ENCODE data around the gene NXF2B.
"Not testable (repeated sequence)": the region's sequence is repeated elsewhere in the genome, so short reads cannot be mapped to it uniquely, and the experiment has no call there.

The NXF2B gene, protein sequence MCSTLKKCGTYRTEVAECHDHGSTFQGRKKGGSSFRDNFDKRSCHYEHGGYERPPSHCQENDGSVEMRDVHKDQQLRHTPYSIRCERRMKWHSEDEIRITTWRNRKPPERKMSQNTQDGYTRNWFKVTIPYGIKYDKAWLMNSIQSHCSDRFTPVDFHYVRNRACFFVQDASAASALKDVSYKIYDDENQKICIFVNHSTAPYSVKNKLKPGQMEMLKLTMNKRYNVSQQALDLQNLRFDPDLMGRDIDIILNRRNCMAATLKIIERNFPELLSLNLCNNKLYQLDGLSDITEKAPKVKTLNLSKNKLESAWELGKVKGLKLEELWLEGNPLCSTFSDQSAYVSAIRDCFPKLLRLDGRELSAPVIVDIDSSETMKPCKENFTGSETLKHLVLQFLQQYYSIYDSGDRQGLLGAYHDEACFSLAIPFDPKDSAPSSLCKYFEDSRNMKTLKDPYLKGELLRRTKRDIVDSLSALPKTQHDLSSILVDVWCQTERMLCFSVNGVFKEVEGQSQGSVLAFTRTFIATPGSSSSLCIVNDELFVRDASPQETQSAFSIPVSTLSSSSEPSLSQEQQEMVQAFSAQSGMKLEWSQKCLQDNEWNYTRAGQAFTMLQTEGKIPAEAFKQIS

DNA sequence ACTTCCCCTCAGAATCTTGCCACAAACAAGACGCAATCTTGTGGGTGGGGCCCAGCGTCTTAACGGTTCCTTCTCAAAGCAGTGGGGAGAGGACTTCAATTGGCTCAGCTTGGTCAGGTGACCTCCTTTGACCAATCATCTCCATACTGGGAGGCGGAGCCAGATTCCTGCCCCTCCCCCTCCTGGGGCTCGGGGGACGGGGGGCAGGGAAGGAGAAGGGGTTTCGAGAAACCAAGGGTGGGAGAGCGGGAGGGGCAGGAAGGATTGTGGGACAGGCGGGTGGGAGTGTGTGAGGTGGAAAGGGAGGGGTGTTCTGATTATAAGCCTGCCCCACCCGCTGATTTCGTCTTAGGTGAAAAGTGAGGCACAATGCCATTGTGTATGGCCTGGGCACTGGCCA is at the start of gene NXF2B:
Gene NXF2B, minus strand, starts transcription at position 101 of the 400 bp plus-strand sequence. CDS start 59,972 bp downstream, outside the sequence.
- not testable (repeated sequence) for DNase-seq

DNA sequence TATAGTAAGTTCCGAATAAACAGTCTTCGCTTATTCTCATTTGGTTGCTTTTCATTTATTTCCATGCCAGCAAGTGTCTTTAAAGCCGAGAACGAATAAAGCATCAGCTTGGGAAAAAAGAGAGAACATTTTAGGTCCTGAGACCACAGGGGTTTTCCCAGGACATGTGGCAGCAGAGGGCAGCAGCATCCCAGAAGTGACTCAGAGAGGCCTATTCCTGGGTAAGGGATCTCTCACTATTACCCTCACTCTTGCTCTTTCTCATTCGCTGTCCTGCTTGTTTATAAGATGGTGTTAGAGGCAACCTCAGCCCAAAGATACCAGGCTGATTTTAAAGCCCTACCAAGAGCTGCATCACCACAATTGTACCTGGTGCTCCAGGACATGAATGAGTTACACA is 39.0 kb upstream of the NXF2B start:
- not testable (repeated sequence) for DNase-seq

DNA sequence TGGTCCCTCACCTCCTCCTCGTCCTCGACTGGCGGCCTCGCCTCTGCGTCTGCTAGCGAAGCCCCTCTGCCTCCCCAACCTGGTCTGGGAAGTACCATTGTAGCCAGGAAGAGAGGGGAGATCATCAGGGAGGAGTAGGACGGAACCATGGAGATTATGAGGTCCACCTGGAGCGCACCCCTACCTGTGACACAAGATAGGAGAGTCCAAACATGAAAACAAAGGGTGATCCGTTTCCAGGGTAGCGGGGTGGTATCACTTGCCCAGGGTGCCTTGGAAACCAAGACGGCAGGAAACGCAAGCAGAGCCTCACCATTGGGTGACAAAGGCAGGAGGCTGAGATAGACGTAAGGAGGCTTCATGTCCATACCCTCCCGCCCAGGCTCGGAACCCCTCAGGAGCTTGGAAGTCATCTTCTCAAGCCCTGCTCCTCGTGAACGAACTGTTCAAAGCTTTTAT is 32.0 kb upstream of the NXF2B start, which contains the start of gene TCP11X2:
Gene TCP11X2, minus strand, starts transcription at position 51 of the 459 bp plus-strand sequence.
- DNase-seq = not testable (repeated sequence)

DNA sequence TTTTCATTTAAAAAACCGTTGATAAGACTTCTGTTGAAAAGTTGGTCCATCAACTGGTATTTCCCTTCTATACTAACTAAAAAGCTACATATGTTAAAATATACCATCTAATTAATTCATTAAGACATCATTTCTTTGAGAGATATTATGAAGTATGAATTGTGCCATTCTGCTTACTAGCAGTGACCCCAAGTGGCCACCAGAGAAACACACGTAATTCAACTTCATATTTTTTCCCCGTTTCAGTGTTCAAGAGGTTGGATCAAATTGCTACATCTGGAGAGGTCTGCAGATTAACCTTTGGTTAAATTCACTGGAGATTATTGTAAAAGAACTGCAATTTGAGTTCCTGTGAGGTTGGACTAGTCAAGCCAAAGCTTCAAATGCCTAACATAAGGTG is 30.4 kb upstream of the NXF2B start:
- not testable (repeated sequence) for DNase-seq

DNA sequence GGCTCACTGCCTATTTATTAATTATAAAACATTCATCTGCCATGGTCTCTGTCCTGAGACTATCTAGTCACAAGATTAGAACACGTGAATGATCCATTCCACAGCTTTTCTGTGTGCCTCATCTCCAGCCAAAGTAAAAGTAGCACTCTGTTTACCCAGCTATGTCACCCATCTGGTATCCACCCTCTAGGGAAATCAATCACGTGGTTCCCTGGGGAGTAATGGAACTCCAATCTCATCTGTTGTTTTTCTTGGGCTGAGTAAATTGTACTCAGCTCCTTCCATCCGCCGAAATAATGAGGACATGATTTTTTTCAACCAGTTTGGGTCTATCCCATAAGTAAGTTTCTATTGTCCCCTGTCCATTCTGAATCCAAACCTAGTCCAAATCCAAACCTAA is 18.8 kb upstream of the NXF2B start:
- DNase-seq = not testable (repeated sequence)

DNA sequence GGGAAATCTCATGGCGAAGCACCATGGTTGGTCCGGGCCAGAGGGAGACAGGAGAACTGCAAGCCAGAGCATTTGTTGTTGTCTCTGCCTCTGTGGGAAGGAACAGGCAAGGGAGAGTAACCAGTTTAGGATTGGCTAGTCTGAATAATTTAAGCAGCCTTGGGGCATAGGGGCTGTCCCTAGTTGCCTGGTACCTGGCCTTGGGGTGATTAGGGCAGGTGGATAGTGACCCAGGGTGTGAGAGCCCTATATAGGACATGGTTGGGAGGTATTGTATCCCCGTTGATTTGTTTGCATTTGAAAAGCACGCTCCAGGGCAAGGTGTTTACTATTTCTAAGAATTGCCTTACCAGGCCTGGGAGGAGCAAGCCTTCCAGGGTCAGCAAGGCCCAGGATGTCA is 25.3 kb downstream of the NXF2B start:
- not testable (repeated sequence) for DNase-seq

DNA sequence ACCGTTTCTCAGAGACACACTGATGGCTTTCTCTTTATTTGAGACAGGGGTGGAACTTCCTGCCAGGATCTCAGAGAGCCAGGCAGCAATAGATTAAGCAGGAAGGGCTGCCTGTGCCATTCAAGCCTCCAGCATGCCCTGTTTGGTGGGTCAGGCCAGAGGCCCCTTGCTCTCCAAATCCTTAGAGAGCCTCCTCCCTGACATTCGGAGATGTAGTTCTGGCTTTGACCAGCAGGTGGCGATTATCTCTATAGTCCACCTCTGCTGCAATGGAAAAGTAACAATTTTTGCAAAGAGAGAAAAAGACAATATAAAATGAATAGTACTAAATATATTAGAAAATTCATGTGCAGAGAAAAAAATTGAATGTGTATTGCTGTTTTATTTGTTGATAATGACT is 93.9 kb downstream of the NXF2B start:
- DNase-seq = peak; percentile 65

DNA sequence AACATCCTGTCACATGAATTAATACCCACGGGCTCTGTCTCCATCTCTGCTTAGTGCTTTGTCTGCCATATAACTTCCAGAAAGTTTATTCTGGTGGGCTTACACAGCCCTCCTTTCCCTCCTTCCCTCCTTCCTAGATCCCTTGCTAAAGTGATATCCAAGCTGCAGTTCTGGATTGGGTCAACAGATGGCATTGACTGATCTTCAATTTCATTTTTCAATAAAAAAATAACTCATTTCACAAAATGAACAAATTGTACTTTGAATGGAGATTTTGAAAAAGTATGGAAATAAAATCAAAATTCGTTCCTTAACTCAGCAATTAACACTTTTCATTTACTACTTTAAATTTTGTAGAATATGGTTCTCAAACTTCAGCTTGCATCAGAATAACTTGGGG is 97.9 kb downstream of the NXF2B start:
- DNase-seq = no peak

DNA sequence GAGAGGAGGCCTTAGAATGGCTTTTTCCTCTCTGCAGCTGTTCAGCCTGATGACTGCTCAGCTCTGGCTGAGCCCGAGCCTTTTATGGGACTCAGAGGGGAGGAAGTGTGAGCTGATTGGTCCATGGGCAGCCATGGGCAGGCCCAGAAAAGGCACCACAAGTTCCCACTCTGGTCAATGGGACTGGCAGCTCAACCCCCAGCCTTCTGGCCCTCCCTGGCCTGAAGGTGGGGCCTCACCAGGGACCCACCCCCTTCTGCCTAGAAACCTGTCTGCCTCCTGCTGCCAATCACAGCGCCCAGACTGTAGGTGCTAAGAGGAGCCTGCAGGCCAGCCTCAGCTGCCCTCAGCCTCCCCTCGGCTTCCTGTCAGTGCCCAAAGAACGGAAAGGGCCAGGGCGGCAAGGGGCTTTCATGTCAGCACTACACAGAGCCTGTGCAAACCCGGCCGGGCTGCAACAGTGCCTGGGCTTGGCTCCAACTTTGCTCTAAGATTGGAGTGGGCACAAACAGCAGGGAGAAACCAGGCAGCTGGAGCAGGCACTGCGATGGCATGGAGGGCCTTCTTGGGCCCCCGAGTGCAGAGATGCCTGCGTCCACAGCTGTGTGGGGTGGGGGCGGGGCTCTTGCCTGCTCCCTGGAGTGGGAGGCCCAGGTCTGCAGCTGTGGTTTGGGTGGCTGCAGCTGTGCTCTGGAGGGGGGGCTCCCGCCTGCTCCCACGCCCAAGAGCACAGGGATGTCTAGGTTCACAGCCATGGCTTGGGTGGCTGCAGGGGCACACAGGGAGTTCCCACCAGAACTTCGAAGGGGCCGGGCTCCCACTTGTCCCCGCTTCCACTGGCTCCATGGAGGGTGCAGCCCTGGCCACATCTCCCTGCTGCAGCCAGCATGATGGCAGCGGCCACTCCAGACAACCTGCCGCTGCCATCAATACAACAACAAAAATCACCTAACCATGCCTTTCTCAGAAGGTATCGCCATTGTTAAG is 100.2 kb downstream of the NXF2B start:
- DNase-seq = no peak

DNA sequence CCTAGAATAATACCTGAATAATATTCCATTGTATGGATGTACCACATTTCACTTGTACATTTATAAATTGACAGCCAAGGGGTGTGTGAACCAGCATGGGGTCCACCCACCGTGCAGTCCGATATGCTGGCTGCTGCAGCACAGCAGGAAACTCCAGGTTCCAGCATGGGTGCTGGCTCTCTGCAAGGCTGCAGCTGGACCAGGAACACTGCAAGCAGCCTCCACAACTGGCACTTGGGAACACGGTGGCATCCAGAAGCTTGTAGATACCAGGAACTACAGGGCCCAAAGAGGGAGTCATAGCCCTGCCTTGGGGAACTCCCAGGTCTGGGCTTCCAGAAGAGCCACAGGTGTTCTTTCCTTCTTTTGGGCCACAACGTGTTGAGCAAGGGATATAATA is 101.6 kb downstream of the NXF2B start:
- no peak for DNase-seq
